Kidney (tissue), 14 donors: ENCODE data around the gene ZNF469. TPM values are rescaled to one million over a fixed set of nuclear protein-coding genes. Genes with fewer than 3 reads are reported as not detected.

Experiments used
- DNase-seq, 5 donors: peaks; one replicate each; pipeline ENCODE4 v3.0.0-alpha.2; 2013 to 2020
- FAIRE-seq: peaks from 2 replicates; lab custom pipeline; 2012; peaks lifted over from hg19 to GRCh38; lab: Jason Lieb, UNC
- H3K27ac ChIP-seq, 2 donors: one replicate each; pipeline ENCODE4 v1.7.0; 2013; ENCODE audit warnings: low read depth in 2 of 2, low read length in 2 of 2, inconsistent platforms in 1 of 2
- H3K27me3 ChIP-seq: one replicate; pipeline ENCODE4 v1.7.1; 2013; ENCODE audit warnings: low read length, inconsistent platforms; ENCODE audit not compliant: control insufficient read depth, insufficient read depth
- H3K36me3 ChIP-seq, 3 donors: one replicate each; pipeline versions ENCODE4 v1.7.0 to v1.7.1; 2013; ENCODE audit warnings: low read length in 3 of 3, control low read depth in 1 of 3, inconsistent platforms in 1 of 3; ENCODE audit not compliant: insufficient read depth in 3 of 3, control insufficient read depth in 2 of 3
- H3K4me1 ChIP-seq, 3 donors: one replicate each; pipeline versions ENCODE4 v1.7.0 to v1.7.1; 2013; ENCODE audit warnings: low read length in 3 of 3, inconsistent platforms in 1 of 3, low read depth in 1 of 3; ENCODE audit not compliant: control insufficient read depth in 2 of 3, insufficient read depth in 2 of 3
- H3K4me3 ChIP-seq, 3 donors: one replicate each; pipeline versions ENCODE4 v1.7.0 to v1.8.1; 2013; ENCODE audit warnings: low read length in 3 of 3, control low read depth in 1 of 3, inconsistent platforms in 1 of 3
- H3K9ac ChIP-seq, 3 donors: one replicate each; pipeline versions ENCODE4 v1.7.0 to v1.7.1; 2013; ENCODE audit warnings: low read length in 3 of 3, control low read depth in 1 of 3, inconsistent platforms in 1 of 3
- H3K9me3 ChIP-seq, 3 donors: one replicate each; pipeline versions ENCODE4 v1.7.0 to v1.7.1; 2013; ENCODE audit warnings: low read length in 3 of 3, control low read depth in 1 of 3, inconsistent platforms in 1 of 3; ENCODE audit not compliant: control insufficient read depth in 2 of 3, insufficient read depth in 1 of 3
- CTCF ChIP-seq: IDR thresholded peaks from 3 replicates; pipeline ENCODE4 v1.5.1; 2012; ENCODE audit warnings: mild to moderate bottlenecking, moderate library complexity, borderline replicate concordance; ENCODE audit not compliant: insufficient read depth; ENCODE audit errors: extremely low read depth
- intact Hi-C: fragments of 100-400 bp; cut with DNase I; formaldehyde crosslinking; loops from one replicate; pipeline ENCODE4 v1.11.1; 2022
- polyA plus RNA-seq: library from polyadenylated mRNA; stranded (reverse); fragments of 350-450 nt; fragmentation: Illumina TruSeq; extraction: RNeasy Lipid Tissue Mini Kit (QIAGEN cat#74804); gene quantifications from one replicate; pipeline ENCODE4 v1.2.3, GENCODE V29; 2014; ENCODE audit warnings: low read depth, low replicate concordance; ENCODE audit not compliant: insufficient read depth
- total RNA-seq: library from RNA; stranded (reverse); fragmentation: NEBNext Ultra II Directional; extraction: Animal tissue kit (Norgen Biotek cat#: 25700); gene quantifications from one replicate; pipeline ENCODE4 v1.2.1, GENCODE V29; 2021
- donor health status: control.
- donor health status: control.
- donor health status: control.
- donor health status: control.
- donor health status: control.
- donor health status: DM: yes; HTN: yes; CAD: no.
- donor health status: Normal renal cell carcinoma (clear cell type).

Gene ZNF469
- total and polyA plus RNA-seq, 2 donors from 2014 or later: 0.09 to 1.6 TPM

GRCh38 chr16:88356727-88357199 is 26.0 kb upstream of the ZNF469 start:
- DNase-seq: peak in 2 of 5 donors; percentile 31 to 61
- Histone ChIP-seq H3K27ac (no peak overlapping the region), H3K4me1 (no peaks in the 10 kb centered on the region), H3K27me3 (no peaks in the 10 kb centered on the region), H3K9me3 (peaks cover 0 to 1% (median 0%) of the 10 kb centered on the region in 3 donors), H3K36me3 (no peaks in the 10 kb centered on the region), H3K9ac (no peak overlapping the region), H3K4me3 (no peak overlapping the region)
- FAIRE-seq: no peak
- intact Hi-C loops: no loop called here
- no peak for TF ChIP-seq CTCF

- FAIRE-seq (no peak), DNase-seq (peak in 1 of 5 donors; percentile 50)
- Histone ChIP-seq H3K27ac (no peak overlapping the region), H3K9me3 (peaks cover 0 to 3% (median 2%) of the 10 kb centered on the region in 3 donors), H3K9ac (no peak overlapping the region), H3K36me3 (no peaks in the 10 kb centered on the region), H3K4me1 (no peaks in the 10 kb centered on the region), H3K4me3 (no peak overlapping the region), H3K27me3 (no peaks in the 10 kb centered on the region)
- TF ChIP-seq CTCF: no peak
- intact Hi-C loops: no loop called here
These were observed 25.3 kb upstream of the ZNF469 start for GRCh38 chr16:88357317-88358022.

- DNase-seq: peak in 2 of 5 donors; percentile 58 to 64
- TF ChIP-seq CTCF: no peak
- H3K27me3 ChIP-seq: no peaks in the 10 kb centered on the region
- no peaks in the 10 kb centered on the region for H3K4me1 ChIP-seq
- no peak overlapping the region for H3K4me3 ChIP-seq
- H3K9me3 ChIP-seq: peaks cover 0 to 5% (median 2%) of the 10 kb centered on the region in 3 donors
- H3K9ac ChIP-seq: no peak overlapping the region
- no peak for FAIRE-seq
- no peaks in the 10 kb centered on the region for H3K36me3 ChIP-seq
- H3K27ac ChIP-seq: no peak overlapping the region
- intact Hi-C loops: no loop called here
These were observed 24.7 kb upstream of the ZNF469 start for GRCh38 chr16:88358023-88358420.
